Tibial artery (tissue), 4 donors: ENCODE data around the gene ATP2B2.

Experiments
- DNase-seq, 2 donors: peaks; one replicate each; pipeline ENCODE4 v3.0.0-alpha.2; 2019
- H3K27ac ChIP-seq, 2 donors: fragments of 200-600 bp; sonication (generic) in 1 of 2; 1 replicate in 1 of 2; 2 replicates in 1 of 2; pipeline ENCODE4 v1.5.1; 2018 to 2019; ENCODE audit warnings: mild to moderate bottlenecking in 1 of 2
- H3K27me3 ChIP-seq, 2 donors: fragments of 200-600 bp; sonication (generic) in 1 of 2; one replicate each; pipeline versions ENCODE4 v1.5.1 to v1.6.0; 2016 to 2019
- H3K36me3 ChIP-seq, 3 donors: fragments of 200-600 bp; sonication (generic) in 2 of 3; one replicate each; pipeline ENCODE4 v1.5.1; 2016 to 2019; ENCODE audit warnings: mild to moderate bottlenecking in 2 of 3
- H3K4me1 ChIP-seq, 4 donors: fragments of 200-600 bp; sonication (generic) in 2 of 4; 1 replicate in 3 of 4; 2 replicates in 1 of 4; pipeline ENCODE4 v1.5.1; 2016 to 2019
- H3K4me3 ChIP-seq, 2 donors: fragments of 200-600 bp; sonication (generic) in 1 of 2; 1 replicate in 1 of 2; 2 replicates in 1 of 2; pipeline ENCODE4 v1.5.1; 2018 to 2019; ENCODE audit warnings: mild to moderate bottlenecking in 2 of 2
- H3K9me3 ChIP-seq, 3 donors: fragments of 200-600 bp; sonication (generic) in 1 of 3; one replicate each; pipeline ENCODE4 v1.5.1; 2016 to 2019
- CTCF ChIP-seq, 2 experiments: fragments of 200-600 bp in 1 of 2; fragments of 450-650 bp in 1 of 2; IDR thresholded peaks; one replicate each; pipeline ENCODE4 v1.5.1; 2017 to 2019; ENCODE audit warnings: antibody characterized with exemption in 2 of 2, mild to moderate bottlenecking in 1 of 2, moderate library complexity in 1 of 2
- intact Hi-C: fragments of 100-400 bp; cut with DNase I; formaldehyde crosslinking; loops from one replicate; pipeline ENCODE4 v1.15.0; 2023; ENCODE audit warnings: low total_unique reads

ATP2B2 gene

GRCh38 chr3:10379961-10380360 is 125.4 kb downstream of the ATP2B2 start:
- Histone ChIP-seq H3K4me3 (no peak overlapping the region), H3K36me3 (no peaks in the 10 kb centered on the region), H3K9me3 (no peaks in the 10 kb centered on the region), H3K27me3 (peaks cover 0 to 27% of the 10 kb centered on the region in 2 donors), H3K27ac (no peak overlapping the region), H3K4me1 (no peaks in the 10 kb centered on the region)
- DNase-seq, result no peak
- TF ChIP-seq CTCF (IDR thresholded peaks at IDR 0.05), result no peak
- intact Hi-C loops, result no loop called here

DNA sequence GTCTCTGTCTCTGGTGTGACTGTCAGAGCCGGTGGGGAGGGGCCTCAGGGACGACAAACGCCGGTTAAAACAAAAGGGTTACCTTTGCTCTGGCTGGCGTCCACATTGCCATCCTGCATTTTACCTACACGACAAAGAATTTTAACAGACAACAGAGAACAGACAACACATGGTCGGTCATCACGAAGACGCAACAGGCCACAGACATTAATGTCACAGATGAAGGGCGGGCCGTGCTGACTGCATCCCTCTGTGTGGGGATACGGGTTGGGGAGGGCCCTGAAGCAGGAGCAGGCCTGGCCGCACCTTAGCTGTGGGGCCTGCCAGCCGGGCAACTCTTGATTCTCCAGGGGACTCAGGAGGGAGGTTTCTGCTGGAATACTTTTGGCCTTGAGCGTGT is 126.2 kb downstream of the ATP2B2 start:
- TF ChIP-seq CTCF (IDR thresholded peaks at IDR 0.05), result no peak
- Histone ChIP-seq H3K27ac (no peak overlapping the region), H3K9me3 (no peaks in the 10 kb centered on the region), H3K4me3 (no peak overlapping the region), H3K36me3 (no peaks in the 10 kb centered on the region), H3K4me1 (no peaks in the 10 kb centered on the region), H3K27me3 (peaks cover 0 to 19% of the 10 kb centered on the region in 2 donors)
- intact Hi-C loops, result no loop called here
- DNase-seq, result no peak

DNA sequence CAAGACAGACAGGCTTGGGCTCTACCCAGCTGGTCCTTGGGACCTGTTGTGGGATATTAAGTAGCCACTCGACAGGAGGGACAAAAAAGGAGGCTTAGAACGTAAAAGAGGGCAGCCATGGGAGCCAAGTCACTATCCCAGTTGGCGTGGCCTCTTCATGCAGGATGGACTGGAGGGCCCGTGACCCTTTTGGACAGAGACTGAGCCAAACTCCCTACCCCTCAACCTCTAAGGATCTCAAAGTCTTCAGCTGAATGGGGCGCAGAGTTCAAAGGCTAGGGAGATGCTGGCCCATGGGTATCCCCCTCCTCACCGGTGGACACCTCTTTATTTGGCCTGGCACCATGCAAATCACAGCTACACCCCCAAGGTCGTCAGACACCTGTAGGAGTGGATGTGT is 126.6 kb downstream of the ATP2B2 start:
- H3K4me1 ChIP-seq, result no peaks in the 10 kb centered on the region
- peaks cover 0 to 15% of the 10 kb centered on the region in 2 donors for H3K27me3 ChIP-seq
- no peak for DNase-seq
- H3K9me3 ChIP-seq, result no peaks in the 10 kb centered on the region
- no peak for TF ChIP-seq CTCF (IDR thresholded peaks at IDR 0.05)
- intact Hi-C loops, result no loop called here
- no peaks in the 10 kb centered on the region for H3K36me3 ChIP-seq
- no peak overlapping the region for H3K4me3 ChIP-seq
- no peak overlapping the region for H3K27ac ChIP-seq

DNA sequence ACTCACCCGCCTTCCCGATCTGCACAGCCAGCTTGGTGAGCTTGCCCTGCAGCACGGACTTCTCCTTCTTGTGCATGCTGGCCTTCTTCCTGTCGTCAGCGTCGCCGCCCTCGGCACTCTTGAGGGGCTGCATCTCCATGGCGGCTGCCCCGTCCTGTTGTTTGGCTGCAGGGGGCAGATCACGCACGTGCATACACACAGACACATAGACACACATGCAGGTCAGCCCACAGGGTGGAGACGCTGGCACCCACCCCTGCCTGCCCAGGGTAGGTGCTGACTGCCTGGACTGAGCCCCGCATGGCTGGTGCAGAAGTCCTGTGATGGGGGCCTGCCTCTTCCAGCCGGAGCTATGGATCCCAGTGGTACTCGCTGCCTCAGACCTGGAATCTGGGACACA is 127.1 kb downstream of the ATP2B2 start:
- Histone ChIP-seq H3K4me1 (no peaks in the 10 kb centered on the region), H3K9me3 (no peaks in the 10 kb centered on the region), H3K27me3 (peaks cover 0 to 12% of the 10 kb centered on the region in 2 donors), H3K27ac (no peak overlapping the region), H3K4me3 (no peak overlapping the region), H3K36me3 (no peaks in the 10 kb centered on the region)
- no peak for DNase-seq
- no peak for TF ChIP-seq CTCF (IDR thresholded peaks at IDR 0.05)
- intact Hi-C loops, result no loop called here

- Histone ChIP-seq H3K27ac (no peak overlapping the region), H3K36me3 (no peaks in the 10 kb centered on the region), H3K4me3 (no peak overlapping the region), H3K4me1 (no peaks in the 10 kb centered on the region), H3K9me3 (no peaks in the 10 kb centered on the region), H3K27me3 (peaks cover 0 to 12% of the 10 kb centered on the region in 2 donors)
- no peak for TF ChIP-seq CTCF (IDR thresholded peaks at IDR 0.05)
- DNase-seq, result no peak
- intact Hi-C loops, result no loop called here
Observed at GRCh38 chr3:10377148-10377725, 128.1 kb downstream of the ATP2B2 start.

GRCh38 chr3:10376353-10376752 is 129.0 kb downstream of the ATP2B2 start:
- Histone ChIP-seq H3K27me3 (peaks cover 0 to 12% of the 10 kb centered on the region in 2 donors), H3K36me3 (no peaks in the 10 kb centered on the region), H3K27ac (no peak overlapping the region), H3K9me3 (peaks cover 0 to under 1% (median 0%) of the 10 kb centered on the region in 3 donors), H3K4me1 (no peaks in the 10 kb centered on the region), H3K4me3 (no peak overlapping the region)
- TF ChIP-seq CTCF (IDR thresholded peaks at IDR 0.05), result no peak
- no peak for DNase-seq
- intact Hi-C loops, result no loop called here
